GM23248 (cell line): Measurements from ENCODE around the gene FHIP2A. TPM values are rescaled to one million over a fixed set of nuclear protein-coding genes. Genes with fewer than 3 reads are reported as not detected.
"Not testable (repeated sequence)": the region's sequence is repeated elsewhere in the genome, so short reads cannot be mapped to it uniquely, and the experiment has no call there.

Source experiments
- DNase-seq: peaks from one replicate; pipeline ENCODE4 v3.0.0-alpha.2; 2015
- H2AFZ ChIP-seq: fragments of 200-600 bp; sonication (generic); 2 replicates; pipeline ENCODE4 v1.6.1; 2016; ENCODE audit warnings: antibody characterized with exemption
- H3F3A ChIP-seq: fragments of 200-600 bp; sonication (generic); 2 replicates; pipeline ENCODE4 v1.6.1; 2016; ENCODE audit warnings: mild to moderate bottlenecking, antibody characterized with exemption, mixed run types; ENCODE audit not compliant: insufficient read depth
- H3K27ac ChIP-seq: fragments of 200-600 bp; sonication (generic); 2 replicates; pipeline ENCODE4 v1.5.1; 2016; ENCODE audit warnings: mild to moderate bottlenecking
- H3K27me3 ChIP-seq: fragments of 200-600 bp; sonication (generic); replicated peaks from 2 replicates; pipeline ENCODE4 v1.6.1; 2016; ENCODE audit warnings: mild to moderate bottlenecking; ENCODE audit not compliant: insufficient read depth
- H3K36me3 ChIP-seq: fragments of 200-600 bp; sonication (generic); 2 replicates; pipeline ENCODE4 v1.6.1; 2016; ENCODE audit warnings: low read depth, mild to moderate bottlenecking
- H3K4me1 ChIP-seq: fragments of 200-600 bp; sonication (generic); 2 replicates; pipeline ENCODE4 v1.6.1; 2016; ENCODE audit warnings: mild to moderate bottlenecking; ENCODE audit not compliant: insufficient read depth
- H3K4me2 ChIP-seq: fragments of 200-600 bp; sonication (generic); one replicate; pipeline ENCODE4 v1.6.1; 2016; ENCODE audit warnings: mild to moderate bottlenecking; ENCODE audit not compliant: unreplicated experiment
- H3K4me3 ChIP-seq: fragments of 200-600 bp; sonication (generic); 2 replicates; pipeline ENCODE4 v1.5.1; 2016; ENCODE audit warnings: mild to moderate bottlenecking
- H3K79me2 ChIP-seq: fragments of 200-600 bp; sonication (generic); 2 replicates; pipeline ENCODE4 v1.6.1; 2016; ENCODE audit warnings: mild to moderate bottlenecking; ENCODE audit not compliant: insufficient read depth
- H3K9ac ChIP-seq: fragments of 200-600 bp; sonication (generic); 2 replicates; pipeline ENCODE4 v1.6.1; 2016; ENCODE audit warnings: mild to moderate bottlenecking
- H3K9me2 ChIP-seq: fragments of 200-600 bp; sonication (generic); 2 replicates; pipeline ENCODE4 v1.6.1; 2016; ENCODE audit warnings: mixed run types, mild to moderate bottlenecking, moderate library complexity; ENCODE audit not compliant: insufficient read depth
- H3K9me3 ChIP-seq: fragments of 200-600 bp; sonication (generic); one replicate; pipeline ENCODE4 v1.6.1; 2017; ENCODE audit warnings: low read depth
- H4K20me1 ChIP-seq: fragments of 200-600 bp; sonication (generic); 2 replicates; pipeline ENCODE4 v1.6.0; 2016; ENCODE audit not compliant: insufficient read depth
- EZH2 ChIP-seq: fragments of 200-600 bp; sonication (generic); IDR thresholded peaks from 2 replicates; pipeline ENCODE4 v1.6.1; 2018; ENCODE audit warnings: antibody characterized with exemption, mild to moderate bottlenecking; ENCODE audit not compliant: insufficient read depth, poor library complexity, severe bottlenecking
- EZH2phosphoT487 ChIP-seq: fragments of 200-600 bp; sonication (generic); IDR thresholded peaks from 2 replicates; pipeline ENCODE4 v1.6.1; 2018; ENCODE audit warnings: antibody characterized with exemption, moderate library complexity, mild to moderate bottlenecking, low read depth; ENCODE audit not compliant: insufficient read depth
- WGBS, 2 experiments: methylation state at CpG; one replicate each; pipeline ENCODE4 v1.1.6; 2015 to 2017; ENCODE audit warnings: low lambda C conversion rate in 2 of 2, low coverage in 1 of 2; ENCODE audit errors: missing lambda C conversion rate in 2 of 2; 5-methylcytosine and 5-hydroxymethylcytosine counted together
- in situ Hi-C: fragments of 300-500 bp; cut with MboI; formaldehyde crosslinking; loops from 2 replicates; pipeline ENCODE4 v1.15.0; 2020
- polyA plus RNA-seq: library from polyadenylated mRNA; unstranded; fragments of >200 nt; fragmentation: Nextera tagmentation; extraction: Ambion mirVana; gene quantifications from 2 replicates; pipeline ENCODE4 v1.2.1, GENCODE V29; 2016
- total RNA-seq: library from RNA; depleted of rRNA; stranded (reverse); fragments of >200 nt; shearing (Covaris generic); gene quantifications from 2 replicates; pipeline ENCODE4 v1.2.3, GENCODE V29; 2014

FHIP2A gene
- total and polyA plus RNA-seq, 2 experiments from 2014 or later, result 22.3 to 24.6 TPM

DNA sequence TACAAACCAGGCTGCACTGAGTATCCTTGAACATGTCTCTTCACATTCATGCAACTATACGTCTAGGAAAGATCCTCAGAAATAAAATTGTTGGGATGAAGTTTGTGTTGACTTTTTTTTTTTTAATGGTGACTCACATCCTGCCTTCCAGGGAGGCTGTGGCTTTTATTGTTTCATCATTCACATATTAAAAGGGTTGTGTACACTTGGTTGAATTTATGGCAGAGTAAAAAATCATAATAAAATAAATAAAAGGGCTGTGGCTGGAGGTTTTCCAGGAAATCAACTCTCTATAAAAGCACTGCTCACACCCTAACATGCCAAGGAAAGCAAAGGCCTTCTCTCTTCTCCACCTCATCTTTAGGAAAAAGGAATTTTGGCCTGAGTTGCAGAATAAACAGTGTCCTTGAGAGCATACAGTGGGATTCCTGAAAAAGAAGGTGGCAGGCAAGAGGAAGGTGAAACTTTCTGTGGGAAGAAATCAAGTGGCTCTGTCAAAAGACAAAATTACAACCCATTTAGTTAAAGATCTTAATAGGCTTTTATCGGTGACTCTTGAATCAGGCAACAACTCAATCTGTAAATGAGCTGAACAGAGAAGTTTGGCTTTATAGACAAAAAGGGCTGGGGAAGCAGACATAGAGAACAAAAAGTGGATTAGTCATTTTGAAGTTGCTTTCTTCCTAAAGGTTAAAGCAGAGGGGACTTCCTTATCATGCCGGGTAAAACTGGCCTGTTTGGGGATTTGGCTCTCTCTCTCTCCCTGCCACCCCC, 41.6 kb upstream of the FHIP2A start:
- no peak overlapping the region for H3K9ac ChIP-seq
- H3K27me3 ChIP-seq, result no peaks in the 10 kb centered on the region
- H3K36me3 ChIP-seq, result no peaks in the 10 kb centered on the region
- peak overlapping the region; percentile 36 for H3K4me2 ChIP-seq
- H2AFZ ChIP-seq, result 0 out of 2 replicates have a peak overlapping the region, but pooled peaks have one; percentile 1
- no peaks in the 10 kb centered on the region for H4K20me1 ChIP-seq
- 61 to 66% methylated on average over 3 of the region's 3 CpGs for WGBS, 2 experiments
- peaks cover 21% of the 10 kb centered on the region for H3F3A ChIP-seq
- H3K4me1 ChIP-seq, result peaks cover 17% of the 10 kb centered on the region
- H3K4me3 ChIP-seq, result no peak overlapping the region
- no peaks in the 10 kb centered on the region for H3K9me3 ChIP-seq
- H3K9me2 ChIP-seq, result no peaks in the 10 kb centered on the region
- in situ Hi-C loops, result loop anchor here (10.0 kb wide), 1 partner anchor 225 kb away; no protein-coding TSS in a partner anchor
- TF ChIP-seq EZH2 (no peak), EZH2phosphoT487 (no peak)
- 0 out of 2 replicates have a peak overlapping the region, but pooled peaks have one; percentile 31 for H3K27ac ChIP-seq
- H3K79me2 ChIP-seq, result no peaks in the 10 kb centered on the region
- DNase-seq, result peak; percentile 72

DNA sequence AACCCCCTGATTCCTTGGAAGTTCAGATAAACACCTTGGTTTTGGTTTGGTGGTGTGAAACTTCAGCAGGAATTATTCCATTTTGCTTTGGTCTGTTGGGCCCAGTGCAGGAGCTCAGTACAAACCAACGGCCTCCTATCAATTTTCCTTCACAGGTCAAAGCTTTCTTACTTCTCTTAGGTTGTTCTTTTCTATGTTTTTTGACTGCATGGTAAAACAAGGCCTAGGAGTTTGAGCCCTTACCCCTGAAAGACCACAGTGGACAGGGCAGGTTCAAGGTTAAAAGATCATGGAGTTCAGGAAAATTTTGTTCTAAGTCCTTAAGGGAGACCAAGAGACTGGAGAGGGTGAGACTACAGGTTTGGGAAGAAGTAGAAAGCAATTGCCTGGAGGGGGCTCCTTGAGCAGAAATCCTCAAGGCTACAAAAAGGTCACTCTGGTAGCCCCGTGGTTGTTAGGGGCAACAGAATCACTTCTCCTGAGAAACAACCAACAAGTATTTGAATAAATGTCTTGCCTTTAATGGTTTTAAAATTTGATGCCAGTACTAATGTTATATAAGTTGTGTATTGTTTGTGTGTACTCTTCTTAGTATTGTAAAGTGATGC, 40.9 kb upstream of the FHIP2A start:
- Histone ChIP-seq H3K9me2 (no peaks in the 10 kb centered on the region), H3K27me3 (no peaks in the 10 kb centered on the region), H3K4me2 (peak overlapping the region; percentile 36), H3K27ac (no peak overlapping the region), H3K4me3 (no peak overlapping the region), H3K4me1 (peaks cover 17% of the 10 kb centered on the region), H2AFZ (no peak overlapping the region), H3F3A (peaks cover 21% of the 10 kb centered on the region), H3K9ac (no peak overlapping the region), H3K9me3 (no peaks in the 10 kb centered on the region), H4K20me1 (no peaks in the 10 kb centered on the region), H3K36me3 (no peaks in the 10 kb centered on the region), H3K79me2 (no peaks in the 10 kb centered on the region)
- DNase-seq, result no peak
- TF ChIP-seq EZH2, result no peak
- no peak for TF ChIP-seq EZH2phosphoT487
- in situ Hi-C loops, result loop anchor here (10.0 kb wide), 1 partner anchor 226 kb away; no protein-coding TSS in a partner anchor
- 42% methylated on average over 2 of the region's 2 CpGs for WGBS, 2 experiments

DNA sequence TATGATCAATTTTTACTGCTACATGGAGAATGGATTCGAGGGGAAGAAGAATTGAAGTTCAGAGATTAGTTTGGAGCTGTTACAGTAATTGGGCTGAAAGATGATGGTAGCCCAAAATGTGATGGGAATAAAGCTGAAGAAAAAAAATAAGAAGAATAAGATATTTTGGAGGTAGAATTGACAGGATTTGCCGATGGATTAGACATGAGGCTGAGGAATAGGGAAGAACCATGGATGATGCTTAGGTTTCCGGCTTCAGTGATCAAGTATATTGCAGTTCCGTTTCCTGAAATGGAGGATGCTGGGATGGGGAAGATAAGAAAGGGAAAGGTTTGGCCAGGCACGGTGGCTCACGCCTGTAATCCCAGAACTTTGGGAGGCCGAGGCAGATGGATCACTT, 38.9 kb upstream of the FHIP2A start:
- Histone ChIP-seq H3K27me3 (no peaks in the 10 kb centered on the region), H3K36me3 (no peaks in the 10 kb centered on the region), H3K9me3 (no peaks in the 10 kb centered on the region), H2AFZ (no peak overlapping the region), H3K27ac (no peak overlapping the region), H3K4me3 (no peak overlapping the region), H3K4me1 (peaks cover 17% of the 10 kb centered on the region), H3F3A (peaks cover 21% of the 10 kb centered on the region), H4K20me1 (no peaks in the 10 kb centered on the region), H3K9ac (no peak overlapping the region), H3K79me2 (no peaks in the 10 kb centered on the region), H3K9me2 (no peaks in the 10 kb centered on the region), H3K4me2 (no peak overlapping the region)
- in situ Hi-C loops, result loop anchor here (10.0 kb wide), 1 partner anchor 228 kb away; no protein-coding TSS in a partner anchor
- WGBS, 2 experiments, result 90 to 93% methylated on average over 7 of the region's 7 CpGs
- no peak for DNase-seq
- TF ChIP-seq EZH2 (no peak), EZH2phosphoT487 (no peak)

DNA sequence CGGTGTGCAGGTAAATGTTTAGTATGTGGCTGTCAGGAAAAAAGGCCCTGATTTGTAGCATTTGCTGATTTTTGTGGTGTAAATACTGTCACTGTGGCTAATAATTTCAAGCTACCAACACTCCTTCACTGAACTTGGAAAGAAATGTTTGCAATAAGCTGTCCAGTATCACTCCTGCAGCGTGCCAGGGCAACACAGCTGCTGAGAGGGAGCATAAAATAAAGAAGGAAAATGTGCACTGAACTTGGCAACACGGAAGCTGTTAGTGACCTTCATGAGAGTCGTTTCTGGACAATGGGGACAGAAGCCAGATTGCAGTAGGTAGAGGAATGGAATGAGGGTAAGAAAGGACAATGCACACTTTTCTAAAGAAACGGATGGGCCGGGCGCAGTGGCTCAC, 37.9 kb upstream of the FHIP2A start:
- no peak overlapping the region for H2AFZ ChIP-seq
- WGBS, 2 experiments, result 85% methylated on average over 7 of the region's 7 CpGs
- H3F3A ChIP-seq, result peaks cover 23% of the 10 kb centered on the region
- in situ Hi-C loops, result loop anchor here (10.0 kb wide), 1 partner anchor 229 kb away; no protein-coding TSS in a partner anchor
- peaks cover 22% of the 10 kb centered on the region for H3K4me1 ChIP-seq
- TF ChIP-seq EZH2, result no peak
- TF ChIP-seq EZH2phosphoT487, result no peak
- no peaks in the 10 kb centered on the region for H3K27me3 ChIP-seq
- H3K79me2 ChIP-seq, result no peaks in the 10 kb centered on the region
- no peak overlapping the region for H3K4me3 ChIP-seq
- no peak overlapping the region for H3K27ac ChIP-seq
- no peak overlapping the region for H3K9ac ChIP-seq
- no peak overlapping the region for H3K4me2 ChIP-seq
- no peaks in the 10 kb centered on the region for H3K9me2 ChIP-seq
- no peaks in the 10 kb centered on the region for H3K36me3 ChIP-seq
- no peaks in the 10 kb centered on the region for H3K9me3 ChIP-seq
- DNase-seq, result no peak
- no peaks in the 10 kb centered on the region for H4K20me1 ChIP-seq

DNA sequence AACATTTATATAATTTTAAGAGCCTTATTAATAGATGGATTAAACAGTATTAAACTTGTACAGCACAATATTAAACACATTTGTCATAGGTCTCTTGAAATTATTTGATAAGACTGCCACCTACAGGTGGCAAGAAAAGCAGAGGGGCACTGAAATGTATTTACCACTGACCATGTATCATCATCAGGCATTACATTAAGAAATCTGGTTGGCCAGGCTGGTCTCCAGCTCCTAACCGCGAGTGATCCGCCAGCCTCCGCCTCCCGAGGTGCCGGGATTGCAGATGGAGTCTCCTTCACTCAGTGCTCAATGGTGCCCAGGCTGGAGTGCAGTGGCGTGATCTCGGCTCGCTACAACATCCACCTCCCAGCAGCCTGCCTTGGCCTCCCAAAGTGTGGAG, 35.1 kb upstream of the FHIP2A start:
- H4K20me1 ChIP-seq, H3K4me3 ChIP-seq, H3K27ac ChIP-seq, H3K4me2 ChIP-seq, H3K36me3 ChIP-seq, H3F3A ChIP-seq, H3K9me2 ChIP-seq, H3K9ac ChIP-seq, H3K79me2 ChIP-seq, H3K9me3 ChIP-seq, H2AFZ ChIP-seq, H3K4me1 ChIP-seq, H3K27me3 ChIP-seq: not testable (repeated sequence)
- WGBS, 2 experiments, result 38 to 61% methylated on average over 4 to 9 of the region's 9 CpGs
- in situ Hi-C loops, result loop anchor here (10.0 kb wide), 1 partner anchor 232 kb away; no protein-coding TSS in a partner anchor
- peak; percentile 84 for DNase-seq

DNA sequence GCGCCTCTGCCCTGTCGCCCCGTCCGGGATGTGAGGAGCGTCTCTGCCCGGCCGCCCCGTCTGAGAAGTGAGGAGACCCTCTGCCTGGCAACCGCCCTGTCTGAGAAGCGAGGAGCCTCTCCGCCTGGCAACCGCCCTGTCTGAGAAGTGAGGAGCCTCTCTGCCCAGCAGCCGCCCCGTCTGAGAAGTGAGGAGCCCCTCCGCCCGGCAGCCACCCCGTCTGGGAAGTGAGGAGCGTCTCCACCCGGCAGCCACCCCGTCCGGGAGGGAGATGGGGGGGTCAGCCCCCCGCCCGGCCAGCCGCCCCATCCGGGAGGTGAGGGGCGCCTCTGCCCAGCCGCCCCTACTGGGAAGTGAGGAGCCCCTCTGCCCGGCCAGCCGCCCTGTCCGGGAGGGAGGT, 34.4 kb upstream of the FHIP2A start:
- WGBS, 2 experiments, result 92% methylated on average over 19 of the region's 30 CpGs; no CpG with 5 or more reads in 1 of the 2 experiments
- not testable (repeated sequence) for H3K4me3 ChIP-seq, H3K36me3 ChIP-seq, H3K27me3 ChIP-seq, H3K9ac ChIP-seq, H3K4me1 ChIP-seq, DNase-seq, H2AFZ ChIP-seq, H3K4me2 ChIP-seq, H3K27ac ChIP-seq, H3K9me2 ChIP-seq, H3K9me3 ChIP-seq, H3K79me2 ChIP-seq, H3F3A ChIP-seq, H4K20me1 ChIP-seq
- in situ Hi-C loops, result loop anchor here (10.0 kb wide), 1 partner anchor 232 kb away; no protein-coding TSS in a partner anchor
